ENCODE results near the gene RRP1.
"Not testable (repeated sequence)": the region's sequence is repeated elsewhere in the genome, so short reads cannot be mapped to it uniquely, and the experiment has no call there.

The RRP1 gene

DNA sequence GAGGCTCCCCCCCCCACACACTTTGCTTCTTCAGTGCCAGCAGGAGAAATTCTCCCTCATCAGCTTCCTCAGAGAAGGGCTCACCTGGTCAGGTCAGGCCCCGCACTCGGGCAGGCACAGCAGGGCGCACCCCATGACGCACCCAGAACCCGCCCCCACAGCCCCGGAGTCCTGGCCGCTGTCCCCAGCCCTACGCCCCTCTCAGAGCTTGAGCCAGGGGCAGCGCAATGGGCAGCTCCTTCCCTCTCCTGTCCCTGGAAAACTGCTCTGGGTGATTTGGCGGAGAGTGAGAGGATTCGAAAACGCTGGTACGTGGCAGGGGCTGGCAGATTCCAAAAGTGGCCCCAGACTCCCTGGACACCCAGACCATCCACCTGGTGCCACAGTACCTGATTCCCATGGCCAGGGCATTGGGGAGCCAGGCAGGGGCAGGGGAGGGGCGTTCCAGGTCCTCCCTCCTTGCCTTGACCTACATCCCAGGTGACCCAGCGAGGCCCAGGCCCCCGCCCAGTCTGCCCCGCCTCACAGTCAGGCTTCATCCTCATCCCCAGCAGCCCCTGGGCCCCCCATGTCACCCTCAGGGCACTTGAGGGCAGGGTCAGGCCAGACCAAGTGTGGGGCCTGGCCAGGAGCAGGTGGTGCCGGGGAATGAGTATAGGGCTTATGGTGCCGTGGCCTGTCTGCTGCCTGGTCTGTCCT is 23.7 kb downstream of the RRP1 start:
- no peak for ATAC-seq
- Mint-ChIP-seq H3K4me3 (no peak overlapping the region), H3K27ac (no peak overlapping the region), H3K4me1 (peaks cover 38% of the 10 kb centered on the region), H3K36me3 (peaks cover 15% of the 10 kb centered on the region), H3K9me3 (no peaks in the 10 kb centered on the region), H3K27me3 (peaks cover 61% of the 10 kb centered on the region)

GRCh38 chr21:43813656-43813980 is 24.2 kb downstream of the RRP1 start:
- Mint-ChIP-seq H3K36me3 (peaks cover 17% of the 10 kb centered on the region), H3K9me3 (peaks cover 1% of the 10 kb centered on the region), H3K27me3 (peaks cover 66% of the 10 kb centered on the region), H3K27ac (no peak overlapping the region), H3K4me1 (peaks cover 40% of the 10 kb centered on the region), H3K4me3 (no peak overlapping the region)
- no peak for ATAC-seq

DNA sequence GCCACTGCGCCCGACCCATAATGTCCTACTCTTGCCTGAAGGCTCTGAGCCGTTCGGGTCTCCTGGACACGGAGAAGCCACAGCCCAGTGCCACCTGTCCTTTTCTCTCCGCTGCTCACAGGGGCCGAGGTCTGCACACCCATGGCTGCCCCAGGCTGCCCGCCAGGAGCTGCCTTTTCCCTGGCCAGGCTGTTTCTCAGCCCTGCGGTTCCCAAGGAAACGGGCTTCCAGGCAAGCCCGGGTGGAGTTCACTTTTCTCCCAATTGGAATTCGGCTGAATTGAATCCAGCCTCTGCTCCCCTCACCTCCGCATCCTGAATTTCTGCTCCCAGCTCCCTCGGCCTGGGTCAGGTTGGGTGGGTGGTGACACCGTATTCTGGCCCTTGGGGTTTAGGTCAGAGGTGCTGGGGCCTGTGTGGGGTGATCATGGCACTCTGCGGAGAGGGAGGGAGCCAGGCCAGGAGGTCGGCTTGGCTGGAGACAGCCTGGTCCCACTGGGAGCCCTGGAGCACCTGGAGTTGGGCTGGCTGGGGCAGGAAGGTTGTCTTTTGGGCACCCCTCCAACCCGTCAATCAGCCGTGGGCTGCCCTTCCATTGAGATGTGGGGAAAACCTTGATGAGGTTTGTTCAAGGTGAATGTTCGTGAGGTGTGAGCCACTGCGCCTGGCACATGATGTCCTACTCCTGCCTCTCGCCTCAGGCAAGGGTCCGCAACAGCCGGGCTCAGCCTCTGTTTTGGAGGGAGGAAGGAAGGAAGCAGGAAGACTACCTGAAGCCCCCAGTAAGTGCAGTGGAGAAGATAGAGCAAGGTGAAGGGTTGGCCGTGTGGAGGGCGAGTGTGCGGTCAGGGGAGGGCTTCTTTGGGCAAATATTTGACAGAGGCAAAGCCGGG is 25.1 kb downstream of the RRP1 start:
- Mint-ChIP-seq H3K4me1 (peaks cover 40% of the 10 kb centered on the region), H3K4me3 (no peak overlapping the region), H3K9me3 (peaks cover 5% of the 10 kb centered on the region), H3K36me3 (peaks cover 17% of the 10 kb centered on the region), H3K27ac (no peak overlapping the region), H3K27me3 (peaks cover 67% of the 10 kb centered on the region)
- no peak for ATAC-seq

- Mint-ChIP-seq H3K4me1 (peaks cover 34% of the 10 kb centered on the region), H3K36me3 (peaks cover 13% of the 10 kb centered on the region), H3K9me3 (peaks cover 5% of the 10 kb centered on the region), H3K27ac (no peak overlapping the region), H3K27me3 (peaks cover 63% of the 10 kb centered on the region), H3K4me3 (no peak overlapping the region)
- no peak for ATAC-seq
Observed at GRCh38 chr21:43815107-43815613, 25.8 kb downstream of the RRP1 start.

GRCh38 chr21:43815991-43816390 is 26.6 kb downstream of the RRP1 start:
- no peak for ATAC-seq
- H3K27me3 Mint-ChIP-seq: peaks cover 54% of the 10 kb centered on the region
- H3K9me3 Mint-ChIP-seq: peaks cover 5% of the 10 kb centered on the region
- no peak overlapping the region for H3K4me3 Mint-ChIP-seq
- peaks cover 27% of the 10 kb centered on the region for H3K4me1 Mint-ChIP-seq
- no peak overlapping the region for H3K27ac Mint-ChIP-seq
- peaks cover 7% of the 10 kb centered on the region for H3K36me3 Mint-ChIP-seq

DNA sequence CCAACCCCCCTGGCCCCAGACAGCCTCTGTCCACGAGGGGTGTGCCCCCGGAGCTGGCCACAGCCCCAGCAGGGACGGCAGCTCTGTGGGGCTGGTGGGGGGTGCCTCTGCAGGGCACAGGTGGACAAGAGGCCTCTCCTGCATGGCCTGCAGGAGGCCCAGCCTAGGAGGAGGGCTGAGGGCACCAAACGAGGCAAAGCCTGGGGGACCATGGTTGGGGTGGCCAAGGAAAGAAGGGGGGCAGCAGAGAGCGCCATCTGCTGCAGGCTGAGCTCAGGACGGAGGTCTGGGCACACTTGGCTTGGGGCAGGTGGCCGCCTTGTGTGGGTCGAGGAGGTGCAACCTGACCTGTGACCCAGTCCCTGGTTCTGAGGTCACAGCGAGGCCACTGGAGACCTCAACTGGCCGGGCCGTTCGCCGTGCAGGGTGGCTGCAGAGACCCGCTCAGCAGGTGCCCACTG is 27.3 kb downstream of the RRP1 start:
- peaks cover 51% of the 10 kb centered on the region for H3K27me3 Mint-ChIP-seq
- ATAC-seq: no peak
- peaks cover 5% of the 10 kb centered on the region for H3K9me3 Mint-ChIP-seq
- no peak overlapping the region for H3K4me3 Mint-ChIP-seq
- H3K4me1 Mint-ChIP-seq: peaks cover 22% of the 10 kb centered on the region
- H3K36me3 Mint-ChIP-seq: peaks cover 7% of the 10 kb centered on the region
- H3K27ac Mint-ChIP-seq: no peak overlapping the region

- H3K27ac Mint-ChIP-seq: no peak overlapping the region
- peaks cover 46% of the 10 kb centered on the region for H3K27me3 Mint-ChIP-seq
- peaks cover 5% of the 10 kb centered on the region for H3K9me3 Mint-ChIP-seq
- peak; percentile 13 for ATAC-seq
- H3K4me1 Mint-ChIP-seq: peaks cover 19% of the 10 kb centered on the region
- H3K4me3 Mint-ChIP-seq: no peak overlapping the region
- peaks cover 7% of the 10 kb centered on the region for H3K36me3 Mint-ChIP-seq
Observed at GRCh38 chr21:43817157-43818086, 28.0 kb downstream of the RRP1 start.

DNA sequence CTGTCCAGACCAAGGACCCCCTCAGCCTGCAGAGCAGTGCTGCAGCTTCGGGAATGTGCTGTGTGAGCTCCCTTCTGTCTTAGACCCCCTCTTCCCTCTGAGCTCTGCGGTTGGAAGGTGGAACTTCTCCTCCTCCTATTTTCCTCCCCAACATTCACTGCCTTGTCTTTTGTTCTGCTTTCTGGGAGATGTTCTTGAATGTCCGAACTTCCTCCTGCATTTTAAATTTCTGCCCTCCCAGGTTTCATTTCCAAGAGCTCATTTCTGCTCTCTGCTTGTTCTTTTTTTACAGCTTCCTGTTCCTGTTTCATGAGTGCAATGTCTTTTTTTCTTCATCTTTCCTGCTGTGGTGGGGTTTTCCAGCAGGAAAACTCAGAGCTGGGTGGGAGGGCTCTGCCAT is 29.3 kb downstream of the RRP1 start:
- no peak for ATAC-seq
- no peak overlapping the region for H3K4me3 Mint-ChIP-seq
- H3K36me3 Mint-ChIP-seq: peaks cover 7% of the 10 kb centered on the region
- no peak overlapping the region for H3K27ac Mint-ChIP-seq
- peaks cover 41% of the 10 kb centered on the region for H3K27me3 Mint-ChIP-seq
- H3K9me3 Mint-ChIP-seq: peaks cover 5% of the 10 kb centered on the region
- peaks cover 15% of the 10 kb centered on the region for H3K4me1 Mint-ChIP-seq

DNA sequence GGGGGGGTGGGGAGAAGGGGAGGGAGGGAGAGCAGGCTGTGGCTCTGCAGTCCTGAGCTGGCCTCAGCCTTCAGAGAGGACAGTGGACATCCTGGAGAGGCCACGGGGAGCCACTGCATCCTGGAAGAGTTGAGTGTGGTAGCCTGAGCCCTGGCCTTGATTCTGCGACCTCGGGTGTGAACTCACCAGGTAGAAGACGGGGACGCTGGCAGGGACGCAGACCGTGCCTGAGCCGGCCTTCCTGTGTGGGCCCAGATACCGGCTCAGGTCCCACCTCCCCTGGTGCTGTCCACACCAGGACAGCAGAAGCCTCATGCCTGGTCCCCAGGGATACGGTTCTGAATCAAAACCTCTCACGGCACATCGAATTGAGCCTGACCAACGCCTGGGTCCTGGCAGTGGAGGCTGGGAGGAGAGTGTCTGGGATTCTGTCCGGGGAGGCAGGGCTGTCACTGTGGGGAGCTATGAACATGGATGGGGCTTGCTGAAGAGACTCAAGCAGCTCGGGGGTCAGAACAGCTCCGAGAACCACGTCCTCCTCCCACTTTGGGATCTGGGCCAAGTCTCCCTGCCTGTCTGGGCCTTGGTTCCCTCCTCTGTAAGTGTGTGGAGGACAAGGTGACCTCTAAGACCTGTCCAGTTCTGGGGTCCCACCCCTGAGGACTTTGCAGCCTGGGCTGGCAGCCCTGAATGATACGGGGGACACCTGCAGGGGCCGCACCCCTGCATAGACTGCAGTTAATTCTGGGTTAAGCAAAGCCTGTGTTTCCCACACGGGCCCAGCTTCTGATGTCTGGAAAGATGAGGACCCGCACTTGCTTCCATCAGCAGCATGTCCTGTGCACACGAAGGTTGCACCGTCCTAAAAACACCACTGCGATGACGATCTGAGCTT is 30.4 kb downstream of the RRP1 start:
- Mint-ChIP-seq H3K36me3 (peaks cover 7% of the 10 kb centered on the region), H3K27me3 (peaks cover 33% of the 10 kb centered on the region), H3K9me3 (peaks cover 5% of the 10 kb centered on the region), H3K4me1 (peaks cover 11% of the 10 kb centered on the region), H3K27ac (no peak overlapping the region), H3K4me3 (no peak overlapping the region)
- no peak for ATAC-seq

DNA sequence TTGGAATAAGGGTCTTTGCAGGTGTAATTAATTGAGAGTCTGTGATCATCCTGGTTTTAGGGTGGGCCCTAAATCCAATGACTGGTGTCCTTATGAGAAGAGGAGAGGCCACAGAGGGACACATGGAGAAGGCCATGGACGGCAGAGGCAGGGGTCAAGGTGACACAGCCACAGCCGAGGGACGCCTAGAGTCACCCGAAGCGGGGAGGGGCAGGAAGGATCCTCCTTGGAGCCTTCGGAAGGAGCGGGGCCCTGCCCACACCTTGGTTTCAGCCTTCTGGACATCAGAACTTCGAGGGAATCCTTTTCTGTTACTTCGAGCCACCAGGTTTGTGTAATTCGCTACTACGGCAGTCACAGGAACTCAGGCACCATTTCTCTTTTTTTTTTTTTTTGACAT is 31.1 kb downstream of the RRP1 start:
- Mint-ChIP-seq H3K27ac (no peak overlapping the region), H3K4me1 (peaks cover 7% of the 10 kb centered on the region)
- no peak for ATAC-seq

GRCh38 chr21:43822166-43822565 is 32.8 kb downstream of the RRP1 start:
- H3K36me3 Mint-ChIP-seq, H3K4me1 Mint-ChIP-seq, H3K27ac Mint-ChIP-seq: not testable (repeated sequence)

More for the DNA sequence above, 31.1 kb downstream of the RRP1 start:
- peaks cover 5% of the 10 kb centered on the region for H3K9me3 Mint-ChIP-seq
- H3K27me3 Mint-ChIP-seq: peaks cover 27% of the 10 kb centered on the region
- H3K4me3 Mint-ChIP-seq: no peak overlapping the region
- H3K36me3 Mint-ChIP-seq: peaks cover 7% of the 10 kb centered on the region

DNA sequence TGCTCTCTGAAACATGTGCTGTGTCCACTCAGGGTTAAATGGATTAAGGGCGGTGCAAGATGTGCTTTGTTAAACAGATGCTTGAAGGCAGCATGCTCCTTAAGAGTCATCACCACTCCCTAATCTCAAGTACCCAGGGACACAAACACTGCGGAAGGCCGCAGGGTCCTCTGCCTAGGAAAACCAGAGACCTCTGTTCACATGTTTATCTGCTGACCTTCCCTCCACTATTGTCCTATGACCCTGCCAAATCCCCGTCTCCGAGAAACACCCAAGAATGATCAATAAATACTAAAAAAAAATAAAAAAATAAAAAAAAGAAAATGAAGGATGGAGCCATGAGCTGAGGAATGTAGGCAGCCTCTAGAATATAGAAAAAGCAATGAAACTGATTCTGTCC is 33.4 kb downstream of the RRP1 start:
- peaks cover 28% of the 10 kb centered on the region for H3K27me3 Mint-ChIP-seq
- not testable (repeated sequence) for H3K27ac Mint-ChIP-seq, H3K4me1 Mint-ChIP-seq, ATAC-seq, H3K36me3 Mint-ChIP-seq, H3K4me3 Mint-ChIP-seq, H3K9me3 Mint-ChIP-seq

More at GRCh38 chr21:43822166-43822565, 32.8 kb downstream of the RRP1 start:
- not testable (repeated sequence) for ATAC-seq, H3K4me3 Mint-ChIP-seq, H3K9me3 Mint-ChIP-seq
- H3K27me3 Mint-ChIP-seq: peaks cover 31% of the 10 kb centered on the region

GRCh38 chr21:43824333-43825241 is 35.2 kb downstream of the RRP1 start:
- Mint-ChIP-seq H3K27ac (no peak overlapping the region), H3K4me1 (no peaks in the 10 kb centered on the region), H3K36me3 (no peaks in the 10 kb centered on the region), H3K9me3 (no peaks in the 10 kb centered on the region), H3K4me3 (no peak overlapping the region), H3K27me3 (peaks cover 19% of the 10 kb centered on the region)
- no peak for ATAC-seq

All from stimulated activated memory B cell treated with anti-CD40 and anti-IgM and Interleukin-4, amounts not matched to agents 10 μg/mL and 1 μg/mL and 100 μg/mL, for 72 hours (primary cell).